HG03520 (cell line): ENCODE data around the gene EPAS1.
"Not testable (repeated sequence)": the region's sequence is repeated elsewhere in the genome, so short reads cannot be mapped to it uniquely, and the experiment has no call there.

Source experiments
- ATAC-seq: cut with Tn5 transposase; IDR thresholded peaks from one replicate; pipeline ENCODE4 v1.9.1; 2021; ENCODE audit warnings: mild to moderate bottlenecking, moderate library complexity; ENCODE audit not compliant: unreplicated experiment

The EPAS1 gene

DNA sequence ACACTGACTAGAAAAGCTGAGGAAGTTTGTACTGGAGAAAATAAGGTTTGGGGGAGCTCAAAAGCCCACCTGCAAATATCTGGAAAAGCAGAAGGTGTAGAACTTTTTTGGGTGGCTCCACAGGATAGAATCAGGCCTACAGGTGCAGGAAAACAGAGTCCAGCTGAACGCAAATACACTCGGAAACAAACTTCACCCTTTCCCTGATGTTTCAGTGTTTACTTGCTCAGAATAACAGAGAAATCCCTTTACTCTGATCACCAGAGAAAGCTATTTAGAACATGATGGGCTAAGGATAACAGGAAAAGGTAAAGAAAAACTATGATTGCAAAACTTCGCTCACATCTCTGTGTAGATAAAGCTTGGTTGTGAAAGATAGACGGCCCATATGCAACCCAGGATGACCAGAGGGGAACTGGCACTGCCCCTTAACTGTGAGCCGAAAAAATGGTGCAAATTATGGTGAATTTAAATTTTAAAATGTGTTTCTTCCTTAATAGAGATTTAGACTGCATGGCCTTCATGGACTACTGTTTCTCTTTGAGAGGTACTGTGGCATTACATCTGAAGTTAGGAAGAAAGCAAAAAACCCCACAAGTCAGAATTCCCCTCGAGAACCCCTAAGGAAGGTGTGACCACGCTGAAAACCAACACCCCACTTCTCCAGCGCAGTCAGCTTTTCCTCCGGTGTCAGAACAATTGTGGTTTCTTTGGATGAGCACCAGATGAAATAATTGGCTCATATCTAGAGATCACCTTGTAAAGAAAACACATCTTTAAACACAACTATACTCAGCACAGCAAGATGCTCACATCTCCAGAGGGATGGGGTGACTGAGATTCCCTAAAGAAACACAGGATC, 97.7 kb downstream of the EPAS1 start:
- no peak for ATAC-seq

DNA sequence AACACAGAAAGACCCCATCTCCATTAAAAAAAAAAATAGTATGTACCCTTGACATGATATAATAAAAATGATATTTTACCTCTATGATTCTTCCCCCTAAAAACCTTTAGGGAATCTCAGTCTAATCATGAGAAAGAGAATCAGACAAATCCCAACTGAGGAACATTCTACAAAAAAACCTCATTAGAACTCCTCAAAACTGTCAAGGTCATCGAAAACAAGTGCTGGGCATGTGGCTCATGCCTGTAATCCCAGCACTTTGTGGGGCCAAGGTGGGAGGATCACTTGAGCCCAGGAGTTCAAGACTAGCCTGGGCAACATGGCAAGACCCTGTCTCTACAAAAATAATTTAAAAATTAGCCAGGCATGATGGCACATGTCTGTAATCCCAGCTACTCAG, 98.5 kb downstream of the EPAS1 start:
- not testable (repeated sequence) for ATAC-seq

DNA sequence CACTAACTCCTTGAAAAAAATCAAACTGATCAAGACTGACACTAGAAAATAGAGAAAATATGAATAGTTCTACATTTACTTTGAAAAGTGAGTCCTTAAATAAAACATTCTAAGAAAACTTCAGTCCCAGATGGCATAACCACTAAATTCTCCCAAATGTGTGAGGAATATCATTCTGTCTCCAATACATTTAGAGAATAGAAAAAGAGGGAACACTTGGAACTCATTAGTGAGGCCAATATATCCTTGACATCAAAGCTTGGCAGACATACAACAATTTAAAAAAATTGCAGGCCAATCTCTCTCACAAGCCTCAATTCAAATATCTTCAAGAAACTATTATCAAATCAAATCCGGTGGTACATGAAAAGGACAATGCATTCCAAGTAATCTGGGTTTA, 102.8 kb downstream of the EPAS1 start:
- ATAC-seq, result no peak

DNA sequence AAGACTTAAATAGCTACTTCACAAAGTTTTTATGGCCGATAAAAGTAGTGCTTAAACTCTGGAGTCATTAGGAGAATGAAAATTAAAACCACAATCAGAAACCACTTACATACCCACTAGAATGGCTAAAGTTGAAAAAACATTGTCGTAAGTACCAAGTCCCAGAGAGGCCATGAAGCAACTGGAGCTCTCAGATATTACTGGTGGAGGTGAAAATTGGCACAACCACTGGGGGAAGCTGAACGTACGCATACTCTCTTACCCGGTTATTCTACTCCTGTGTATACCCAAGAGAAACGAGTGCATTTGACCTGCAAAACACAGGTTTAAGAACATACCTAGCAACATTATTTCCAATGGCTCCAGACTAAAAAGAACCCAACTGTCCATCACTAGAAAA, 105.7 kb downstream of the EPAS1 start:
- no peak for ATAC-seq

DNA sequence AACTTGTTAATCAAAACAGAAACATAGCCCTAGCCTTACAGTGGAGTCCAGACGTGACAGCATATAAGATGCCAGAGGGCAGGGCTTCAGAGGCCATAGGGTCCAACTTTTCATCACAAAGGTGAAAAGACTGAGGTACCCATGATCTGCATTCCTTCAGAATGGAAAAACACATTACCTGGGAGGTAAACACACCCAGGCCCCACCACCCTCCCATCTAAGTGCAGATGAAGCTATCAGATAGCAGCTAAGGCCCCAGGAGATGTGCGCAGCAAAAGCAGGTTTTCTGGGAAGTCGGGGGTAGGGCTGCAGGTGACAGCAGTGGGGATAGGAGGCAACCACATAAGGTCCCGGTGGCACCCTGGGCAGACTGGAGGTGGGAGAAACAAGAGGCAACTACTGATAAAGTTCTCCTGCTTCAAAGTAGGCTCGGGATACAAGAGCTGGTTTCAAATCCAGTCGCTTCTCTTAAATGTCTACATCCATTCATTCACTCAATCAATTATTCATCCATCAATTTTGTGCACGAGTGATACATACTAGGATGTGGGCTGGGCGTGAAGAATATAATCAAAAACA, 107.1 kb downstream of the EPAS1 start:
- no peak for ATAC-seq

DNA sequence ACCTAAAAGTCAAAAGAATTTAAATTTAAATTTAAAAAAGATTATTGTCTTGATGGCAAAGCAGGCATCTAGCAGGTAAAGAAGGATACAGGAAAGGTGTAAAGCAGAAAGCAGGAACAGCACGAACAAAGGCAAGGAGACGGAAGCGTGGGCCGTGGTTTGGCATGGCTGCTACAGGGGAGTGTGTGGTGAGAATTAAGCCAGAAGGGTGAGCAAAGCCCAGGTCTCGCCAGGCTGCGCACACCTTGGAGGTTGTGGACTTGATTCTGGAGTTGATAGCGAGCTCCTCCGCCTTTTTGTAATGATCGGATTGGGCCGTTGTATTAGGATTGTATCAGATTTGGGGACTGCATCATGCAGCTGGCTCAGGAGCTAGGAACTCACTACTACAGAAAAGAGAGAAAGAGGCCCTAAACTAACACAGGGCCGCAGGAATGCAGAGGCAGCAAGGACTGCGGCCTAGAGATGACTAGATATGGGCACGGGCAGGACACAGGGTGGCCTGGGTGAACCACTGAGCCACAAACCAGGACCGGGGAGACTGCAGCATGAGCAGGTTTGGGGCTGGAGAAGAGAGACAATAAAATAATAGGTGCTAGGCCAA, 110.7 kb downstream of the EPAS1 start:
- ATAC-seq, result no peak

DNA sequence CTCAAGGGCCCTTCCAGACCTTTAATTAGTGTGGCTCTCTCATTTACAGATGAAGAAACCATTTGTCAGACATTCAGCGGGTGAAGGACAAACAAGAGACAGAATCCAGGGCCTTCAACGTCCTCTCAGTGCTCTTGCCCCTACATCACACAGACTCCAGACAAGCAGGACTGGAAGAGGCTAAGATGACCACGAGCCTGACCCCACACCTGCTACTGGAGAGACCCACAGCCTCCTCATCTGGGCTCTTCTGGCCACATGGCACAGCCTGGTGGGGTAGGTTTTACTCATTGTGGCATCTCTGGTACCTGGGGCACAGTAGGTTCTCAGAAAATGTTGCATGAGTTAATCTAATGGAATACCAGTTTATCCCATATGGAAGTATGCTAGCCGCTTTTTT, 112.5 kb downstream of the EPAS1 start:
- no peak for ATAC-seq

DNA sequence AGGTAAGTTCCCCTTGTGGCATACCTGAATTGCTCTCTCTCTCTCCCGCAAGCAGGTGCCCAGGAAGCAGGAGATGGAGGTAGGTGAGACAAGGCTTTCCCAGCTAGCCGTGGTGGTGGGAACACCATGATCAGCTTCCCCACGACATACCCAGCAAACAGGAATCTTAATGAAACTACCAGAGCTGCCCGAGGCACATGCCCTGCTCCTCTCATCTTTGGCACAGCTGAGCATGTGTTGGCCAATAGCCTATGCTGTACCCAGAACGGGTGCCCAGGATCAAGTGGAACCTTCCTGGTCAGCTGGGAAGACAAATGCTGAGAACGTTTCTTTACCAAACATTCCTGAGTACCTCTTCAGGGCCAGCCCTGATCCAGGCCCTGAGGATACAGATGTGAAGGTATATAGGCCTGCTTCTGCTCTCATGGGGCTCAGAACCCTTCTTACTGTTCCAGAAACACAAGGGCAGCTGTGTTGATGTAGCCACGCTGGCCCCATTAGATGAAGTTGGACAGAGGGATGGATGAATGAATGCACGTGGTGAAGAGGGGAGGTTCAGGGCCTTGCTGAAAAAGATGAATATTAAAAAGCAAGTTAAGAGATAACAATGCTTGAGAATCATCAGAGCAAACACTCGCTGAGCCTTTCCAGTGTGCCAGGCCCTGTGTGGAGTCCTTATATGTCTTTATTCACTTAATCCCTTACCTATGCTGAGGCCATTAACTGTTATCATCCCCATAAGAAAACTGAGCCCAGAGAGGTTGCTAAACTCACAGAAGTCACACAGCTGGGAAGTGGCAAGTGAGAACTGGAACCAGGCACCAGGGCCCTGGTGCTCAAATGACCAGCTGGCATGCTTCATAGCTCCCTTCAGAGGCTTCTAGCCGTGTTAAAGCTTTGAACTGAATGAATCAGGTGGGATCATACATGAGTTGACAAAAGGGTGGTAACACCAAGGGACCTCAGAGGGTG, 113.4 kb downstream of the EPAS1 start:
- ATAC-seq, result no peak

DNA sequence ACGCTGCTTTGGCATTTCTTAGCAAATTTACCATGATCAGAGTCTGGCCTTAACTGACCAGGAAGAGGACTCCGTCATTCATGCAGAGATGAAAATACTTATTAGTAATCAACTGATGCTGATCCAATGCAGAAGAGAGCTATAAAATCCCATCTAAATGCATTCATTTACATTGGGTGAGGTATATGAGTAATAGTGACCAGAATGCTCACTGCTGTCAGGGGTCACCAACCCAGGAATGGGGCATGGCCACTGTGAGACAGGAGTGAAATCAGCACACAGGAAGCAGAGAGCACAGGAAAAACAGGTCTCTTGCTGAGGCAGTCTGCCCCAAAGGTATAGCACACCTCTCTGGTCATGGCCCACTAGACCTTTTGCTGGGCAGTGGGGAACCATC, 114.0 kb downstream of the EPAS1 start:
- no peak for ATAC-seq

DNA sequence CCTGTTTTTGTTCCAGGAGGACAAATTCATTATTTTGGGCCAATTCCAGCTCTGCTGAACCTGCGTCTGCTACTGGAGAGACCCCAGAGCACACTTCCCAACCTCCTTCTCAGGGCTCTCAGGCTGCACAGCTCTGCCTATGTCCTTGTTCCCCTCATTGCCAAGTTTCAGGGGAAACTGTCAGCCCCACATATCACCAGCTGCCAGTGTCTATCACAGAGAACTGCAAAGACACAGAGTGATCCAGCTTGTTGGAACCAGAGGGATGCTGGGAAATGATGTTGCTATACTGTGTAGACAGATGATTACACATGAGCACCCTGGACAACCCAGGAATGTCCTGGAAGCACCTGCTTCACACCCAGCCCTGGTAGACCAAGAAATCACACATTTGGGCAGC, 114.8 kb downstream of the EPAS1 start:
- no peak for ATAC-seq

DNA sequence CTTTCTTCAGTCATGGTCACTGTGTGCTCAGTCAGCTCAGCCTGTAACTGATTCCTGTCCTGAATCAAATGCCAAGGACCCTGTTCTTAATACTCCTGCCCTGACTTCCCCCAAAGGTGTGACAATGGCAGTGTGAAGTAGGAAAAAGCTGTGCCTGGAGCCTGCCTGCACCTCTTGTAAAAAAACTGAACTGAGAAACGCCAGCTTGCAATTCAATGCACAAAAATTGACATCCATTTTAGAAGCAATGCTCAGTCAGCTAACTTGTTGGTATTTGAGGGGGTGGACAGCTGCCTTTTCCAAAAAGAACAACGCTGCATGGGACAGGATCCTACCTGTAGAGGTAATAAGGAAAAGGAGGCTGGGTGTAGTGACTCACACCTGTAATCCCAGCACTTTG, 115.9 kb downstream of the EPAS1 start:
- ATAC-seq, result no peak

DNA sequence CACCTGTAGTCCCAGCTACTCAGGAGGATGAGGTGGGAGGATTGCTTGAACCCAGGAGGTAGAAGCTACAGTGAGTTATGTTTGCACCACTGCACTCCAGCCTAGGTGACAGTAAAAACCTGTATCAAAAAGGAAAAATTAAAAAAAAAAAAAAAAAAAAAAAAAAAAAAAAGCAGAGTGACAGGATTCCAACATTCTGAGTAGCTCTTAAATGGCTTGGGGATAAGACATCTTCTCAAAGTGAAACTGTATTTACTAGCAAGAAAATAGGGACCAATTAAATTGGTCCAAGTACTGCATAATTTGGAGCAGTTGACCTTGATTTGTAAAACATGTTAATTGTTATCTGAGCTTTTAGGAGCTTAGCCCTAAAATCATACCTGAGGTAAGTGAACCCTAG, 116.4 kb downstream of the EPAS1 start:
- ATAC-seq, result no peak

DNA sequence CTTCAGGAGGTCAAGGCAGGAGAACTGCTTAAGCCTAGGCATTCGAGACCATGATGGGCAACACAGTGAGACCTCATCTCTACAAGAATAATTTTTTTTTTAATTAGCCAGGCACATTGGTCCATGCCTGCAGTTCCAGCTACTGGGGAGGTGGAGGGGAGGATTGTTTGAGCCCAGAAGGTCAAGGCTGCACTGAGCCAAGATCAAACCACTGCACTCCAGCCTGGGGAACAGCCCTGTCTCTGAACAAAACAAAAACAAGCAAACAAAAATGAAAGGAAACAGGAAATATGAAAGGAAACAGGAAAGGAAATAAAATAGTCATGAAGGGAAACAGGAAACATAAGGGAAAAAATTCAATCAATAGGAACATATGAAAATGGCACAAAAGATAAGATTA, 117.5 kb downstream of the EPAS1 start:
- ATAC-seq, result no peak

DNA sequence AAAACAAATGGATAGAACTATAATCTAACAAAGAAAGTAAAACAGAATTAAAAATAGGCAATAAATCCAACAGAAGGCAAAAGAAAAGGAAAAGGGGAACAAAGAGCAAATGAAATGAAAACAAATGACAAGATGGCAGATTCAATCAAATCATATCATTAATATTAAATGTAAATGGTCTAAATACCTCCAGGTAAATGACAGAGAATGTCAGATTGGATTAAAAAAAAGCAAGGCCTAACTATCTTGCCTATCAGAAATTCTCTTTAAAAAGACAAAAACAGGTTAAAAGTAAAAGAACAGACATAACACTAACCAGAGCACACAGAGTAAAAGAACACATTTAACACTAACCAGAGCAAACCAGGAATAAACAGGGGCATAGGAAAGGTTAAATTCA, 119.1 kb downstream of the EPAS1 start:
- no peak for ATAC-seq

DNA sequence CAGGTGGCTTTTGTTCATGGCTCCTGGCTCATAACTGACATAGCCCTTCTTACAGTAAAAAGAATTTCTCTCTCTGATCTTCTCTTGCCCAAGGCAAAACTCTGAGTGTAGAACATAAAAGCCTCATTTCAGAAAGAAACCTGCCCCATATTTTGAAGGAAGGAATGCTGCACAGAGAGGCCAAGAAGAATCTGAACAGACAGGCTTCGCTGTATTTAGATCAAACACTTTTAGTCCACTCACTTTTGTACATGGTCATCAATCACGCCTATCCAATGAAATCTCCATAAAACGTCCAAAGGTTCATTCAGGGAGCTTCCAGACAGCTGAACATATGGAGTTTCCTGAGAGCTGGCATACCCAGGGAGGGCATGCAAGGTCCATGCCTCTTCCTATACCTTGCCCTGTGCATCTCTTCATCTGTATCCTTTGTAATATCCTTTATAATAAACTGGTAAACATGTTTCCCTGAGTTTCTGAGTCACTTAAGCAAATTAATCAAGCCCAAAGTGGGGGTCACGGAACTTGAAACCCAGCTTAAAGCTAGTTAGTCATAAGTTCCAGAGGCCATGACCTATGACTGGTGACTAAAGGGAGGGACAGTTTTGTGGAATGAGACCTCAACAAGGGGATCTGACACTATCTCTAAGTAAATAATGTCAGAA, 119.7 kb downstream of the EPAS1 start:
- no peak for ATAC-seq

DNA sequence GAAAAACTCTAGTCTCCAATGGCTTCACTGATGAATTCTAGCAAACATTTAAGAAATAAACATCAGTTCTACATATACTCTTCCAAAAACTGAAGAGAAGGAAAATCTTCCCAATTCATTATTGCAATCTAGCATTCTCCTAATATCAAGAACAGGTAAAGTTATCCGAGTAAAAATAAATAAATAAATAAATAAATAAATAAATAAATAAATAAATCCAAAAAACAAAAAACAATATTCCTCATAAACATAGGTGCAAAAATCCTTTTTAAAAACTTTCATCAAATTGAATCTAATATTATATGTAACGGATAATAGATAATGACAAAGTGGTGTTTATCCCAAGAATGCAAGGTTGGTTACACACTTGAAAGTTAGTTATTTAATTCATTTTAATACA, 123.7 kb downstream of the EPAS1 start:
- no peak for ATAC-seq

DNA sequence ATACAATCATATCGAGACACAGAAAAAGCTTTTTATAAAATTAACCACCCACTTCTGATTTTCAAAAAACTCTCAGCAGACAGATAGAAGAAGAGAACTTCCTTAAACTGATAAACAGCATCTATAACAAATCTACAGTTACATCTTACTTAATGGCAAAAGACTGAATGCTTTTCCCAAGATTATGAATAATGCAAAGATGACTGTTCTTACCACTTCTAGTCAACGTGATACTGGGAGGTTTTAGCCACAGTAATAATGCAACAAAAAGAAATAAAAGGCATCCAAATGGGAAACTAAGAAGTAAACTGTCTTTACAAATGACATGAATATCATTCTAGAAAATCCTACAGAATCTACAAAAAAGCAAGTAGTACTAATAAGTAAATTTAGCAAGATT, 124.2 kb downstream of the EPAS1 start:
- ATAC-seq, result no peak

DNA sequence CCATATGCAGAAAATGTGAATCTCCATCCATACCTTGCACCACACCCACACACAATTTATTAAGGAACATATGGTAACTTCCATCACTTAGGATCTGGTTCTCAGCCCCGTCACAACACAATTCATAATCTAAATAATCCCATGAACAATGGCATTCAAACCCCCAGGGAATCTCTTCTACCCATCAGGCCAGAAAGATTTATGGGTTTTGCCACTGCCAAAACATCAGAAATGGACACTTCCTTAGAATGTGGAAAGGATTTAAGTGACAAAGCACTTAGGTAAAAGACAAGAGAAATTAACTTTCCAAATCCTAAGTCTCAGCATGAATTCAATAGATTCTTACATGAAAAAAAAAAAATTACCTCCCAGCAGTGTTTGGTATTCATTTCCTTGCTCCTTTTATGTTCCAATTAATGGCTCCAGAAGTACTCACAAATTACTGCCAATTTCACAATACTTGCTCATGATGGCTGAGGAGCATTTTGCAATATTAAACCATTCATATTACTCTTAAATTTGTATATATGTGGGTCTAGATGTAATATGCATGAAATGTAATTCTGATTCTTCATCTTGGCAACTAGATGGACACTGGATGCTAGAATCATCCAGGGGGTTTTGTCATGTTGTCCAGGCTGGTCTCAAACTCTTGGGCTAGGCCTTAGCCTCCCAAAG, 125.6 kb downstream of the EPAS1 start:
- ATAC-seq, result no peak

DNA sequence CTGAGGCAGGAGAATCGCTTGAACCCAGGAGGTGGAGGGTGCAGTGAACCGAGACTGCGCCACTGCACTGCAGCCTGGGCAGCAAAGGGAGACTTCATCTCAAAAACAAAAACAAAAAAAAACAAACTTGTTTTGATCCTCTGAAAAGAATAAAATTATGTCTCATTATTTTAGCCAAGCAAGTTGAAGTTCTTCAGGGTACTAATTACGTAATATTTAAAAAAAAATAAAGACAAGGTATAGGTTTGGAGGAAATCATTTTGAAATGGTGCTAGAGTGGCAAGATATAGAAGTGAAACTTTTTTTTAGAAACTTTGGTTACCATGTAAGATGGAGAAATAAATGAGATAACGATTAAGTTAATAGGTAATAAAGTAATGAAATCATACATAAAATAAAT, 127.7 kb downstream of the EPAS1 start:
- ATAC-seq, result no peak

DNA sequence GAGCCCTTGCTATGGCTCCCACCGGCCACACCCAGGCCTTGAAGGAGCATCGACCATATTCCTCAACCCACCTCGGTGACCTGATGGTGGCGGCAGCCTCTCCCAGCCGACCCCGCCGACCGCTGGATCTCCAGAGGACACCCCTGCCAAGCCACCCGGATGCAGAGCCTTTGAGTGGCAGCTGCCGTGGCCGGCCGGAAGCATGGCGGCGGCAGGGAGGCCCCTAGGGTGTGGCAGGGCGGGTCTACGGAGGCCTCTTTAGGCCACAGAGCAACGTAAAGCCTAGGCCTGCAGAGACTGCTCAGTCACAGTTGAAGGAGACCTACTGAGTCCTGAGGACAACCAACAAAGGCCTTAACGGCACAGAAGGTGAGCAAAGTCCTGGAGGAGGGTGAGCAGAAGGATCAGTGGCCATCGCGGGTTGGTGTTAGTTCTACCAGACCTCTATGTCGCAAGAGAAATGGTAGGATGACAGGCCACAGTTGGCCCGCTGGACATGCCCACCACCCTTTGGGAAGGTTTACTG, 131.8 kb downstream of the EPAS1 start:
- no peak for ATAC-seq
